ENCODE results near the gene HAUS1. TPM values are rescaled to one million over a fixed set of nuclear protein-coding genes. Genes with fewer than 3 reads are reported as not detected.

Gene HAUS1
- total RNA-seq, 4 donors from 2014 or later = 21.5 to 47.8 (median 36.1) TPM

DNA sequence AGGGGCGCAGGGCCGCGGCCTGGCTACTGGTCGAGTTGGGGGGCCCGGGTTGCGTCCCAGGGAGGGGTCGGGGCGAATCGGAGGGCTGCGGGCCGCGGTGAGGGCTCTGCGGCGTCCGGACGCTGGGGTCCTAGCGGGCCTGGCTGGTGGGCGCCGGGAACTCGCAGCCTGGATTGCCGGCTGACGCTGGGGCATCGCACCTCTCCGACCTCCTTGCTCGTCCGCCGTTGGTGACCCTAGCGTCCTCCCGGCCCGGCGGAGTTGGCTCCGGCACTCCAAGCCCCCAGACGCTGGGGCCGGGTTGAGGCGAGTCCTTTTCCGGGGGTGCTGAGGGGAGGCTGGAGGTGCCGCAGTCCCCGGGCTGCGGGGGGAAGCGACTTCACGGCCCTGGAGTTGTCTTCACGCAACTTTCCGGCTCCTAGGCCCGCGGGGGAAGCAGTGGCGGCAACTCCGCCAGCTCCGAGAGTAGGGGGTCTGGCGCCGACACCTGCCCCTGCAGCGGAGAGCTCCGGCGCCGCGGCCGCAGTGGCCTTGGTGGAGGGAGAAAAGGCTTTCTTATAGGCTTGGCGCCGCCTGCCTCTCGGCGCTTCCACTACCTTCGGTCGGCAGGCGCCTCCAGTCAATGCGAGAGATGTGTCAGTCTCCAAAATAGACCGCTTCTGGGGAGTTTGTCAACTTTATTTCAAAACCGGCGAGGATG, 70.3 kb downstream of the HAUS1 start:
- H3K27ac ChIP-seq = peak overlapping the region; percentile 84 to 87
- TF ChIP-seq, protein P1, sequence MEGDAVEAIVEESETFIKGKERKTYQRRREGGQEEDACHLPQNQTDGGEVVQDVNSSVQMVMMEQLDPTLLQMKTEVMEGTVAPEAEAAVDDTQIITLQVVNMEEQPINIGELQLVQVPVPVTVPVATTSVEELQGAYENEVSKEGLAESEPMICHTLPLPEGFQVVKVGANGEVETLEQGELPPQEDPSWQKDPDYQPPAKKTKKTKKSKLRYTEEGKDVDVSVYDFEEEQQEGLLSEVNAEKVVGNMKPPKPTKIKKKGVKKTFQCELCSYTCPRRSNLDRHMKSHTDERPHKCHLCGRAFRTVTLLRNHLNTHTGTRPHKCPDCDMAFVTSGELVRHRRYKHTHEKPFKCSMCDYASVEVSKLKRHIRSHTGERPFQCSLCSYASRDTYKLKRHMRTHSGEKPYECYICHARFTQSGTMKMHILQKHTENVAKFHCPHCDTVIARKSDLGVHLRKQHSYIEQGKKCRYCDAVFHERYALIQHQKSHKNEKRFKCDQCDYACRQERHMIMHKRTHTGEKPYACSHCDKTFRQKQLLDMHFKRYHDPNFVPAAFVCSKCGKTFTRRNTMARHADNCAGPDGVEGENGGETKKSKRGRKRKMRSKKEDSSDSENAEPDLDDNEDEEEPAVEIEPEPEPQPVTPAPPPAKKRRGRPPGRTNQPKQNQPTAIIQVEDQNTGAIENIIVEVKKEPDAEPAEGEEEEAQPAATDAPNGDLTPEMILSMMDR (IDR thresholded peaks at IDR 0.05) = no peak
- TF ChIP-seq POLR2A (IDR thresholded peaks at IDR 0.05) = no peak
- peak in 1 of 2 donors; percentile 17 for DNase-seq
- H3K9me3 ChIP-seq = no peaks in the 10 kb centered on the region
- peak overlapping the region; percentile 87 to 97 for H3K4me3 ChIP-seq
- no peaks in the 10 kb centered on the region for H3K4me1 ChIP-seq
- H3K27me3 ChIP-seq = no peaks in the 10 kb centered on the region
- no peaks in the 10 kb centered on the region for H3K36me3 ChIP-seq
- intact Hi-C loops (cut with DNase I; ENCODE audit: low total_unique reads) = no loop called here

DNA sequence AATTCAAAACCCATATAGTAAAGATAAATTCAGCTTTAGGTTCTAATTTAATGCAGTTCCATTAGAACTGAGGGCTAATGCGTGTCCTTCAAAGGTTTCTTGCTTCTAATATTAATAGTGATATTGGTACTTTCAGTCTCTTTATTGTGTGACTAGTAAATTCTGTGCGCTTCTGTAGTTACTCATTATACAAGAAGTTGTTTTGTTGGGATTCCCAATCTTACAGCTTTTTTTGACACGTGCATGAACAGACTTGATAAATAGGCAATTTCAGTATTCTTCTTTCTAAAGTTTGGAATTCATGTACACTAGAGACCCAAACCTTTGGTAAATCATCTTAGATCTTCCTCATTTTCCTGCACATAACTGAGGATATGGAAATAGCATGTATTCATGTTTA, 71.8 kb downstream of the HAUS1 start:
- H3K36me3 ChIP-seq = no peaks in the 10 kb centered on the region
- H3K9me3 ChIP-seq = no peaks in the 10 kb centered on the region
- H3K4me1 ChIP-seq = no peaks in the 10 kb centered on the region
- no peaks in the 10 kb centered on the region for H3K27me3 ChIP-seq
- no peak overlapping the region for H3K27ac ChIP-seq
- no peak overlapping the region for H3K4me3 ChIP-seq
- intact Hi-C loops (cut with DNase I; ENCODE audit: low total_unique reads) = no loop called here
- no peak for TF ChIP-seq POLR2A (IDR thresholded peaks at IDR 0.05)
- TF ChIP-seq, protein P1 (IDR thresholded peaks at IDR 0.05) = no peak
- DNase-seq = no peak

Small RNAs within 50 kb of the gene (small RNA-seq; reads per million reads assigned to genes)
- not detected for gene RNU6-1278P
- not detected for gene RNY4P37

Other genes with a start within 250 kb of the HAUS1 start
- gene EPG5, start 137.1 kb upstream of the HAUS1 start, total RNA-seq = 10 to 100 TPM; 13.6 to 43.4 (median 21.8) TPM
- gene PSTPIP2, start 32.1 kb upstream of the HAUS1 start, total RNA-seq = 1 to 10 TPM in 3 of 4 donors, under 1 TPM in 1; 0.59 to 5.9 (median 3.2) TPM
- gene ATP5F1A, start 6.1 kb upstream of the HAUS1 start, total RNA-seq = 100 to 1,000 TPM; 130 to 712 (median 221) TPM

Measured in uterus (tissue), 4 donors.